Left lung (tissue), 10 donors: Measurements from ENCODE around the gene PGRMC2. TPM values are rescaled to one million over a fixed set of nuclear protein-coding genes. Genes with fewer than 3 reads are reported as not detected.
A peak's percentile ranks its signal among the peaks of the same experiment; 100 is the strongest.

Source experiments
- ATAC-seq: fragments of 200-7000 bp; cut with Tn5 transposase; one replicate; pipeline ENCODE4 v1.9.1; 2020; ENCODE audit warnings: moderate library complexity
- DNase-seq, 4 donors: peaks; one replicate each; pipeline ENCODE4 v3.0.0-alpha.2; 2013 to 2020
- H3K27ac ChIP-seq, 2 donors: fragments of 200-600 bp; sonication (generic) in 1 of 2; one replicate each; pipeline versions ENCODE4 v1.5.0 to v1.8.0; 2020 to 2021
- H3K27me3 ChIP-seq, 2 donors: fragments of 200-600 bp; sonication (generic) in 1 of 2; one replicate each; pipeline versions ENCODE4 v1.5.0 to v1.8.0; 2020 to 2021
- H3K36me3 ChIP-seq, 2 donors: fragments of 200-600 bp; sonication (generic) in 1 of 2; one replicate each; pipeline versions ENCODE4 v1.5.0 to v1.8.0; 2020 to 2021
- H3K4me1 ChIP-seq, 2 donors: fragments of 200-600 bp; one replicate each; pipeline ENCODE4 v1.8.0; 2021
- H3K4me3 ChIP-seq, 2 donors: fragments of 200-600 bp; sonication (generic) in 1 of 2; one replicate each; pipeline versions ENCODE4 v1.5.0 to v1.8.0; 2020 to 2021; ENCODE audit warnings: mild to moderate bottlenecking in 1 of 2
- H3K9me3 ChIP-seq, 2 donors: fragments of 200-600 bp; sonication (generic) in 1 of 2; one replicate each; pipeline versions ENCODE4 v1.5.0 to v1.8.0; 2020 to 2021
- intact Hi-C, 2 donors: fragments of 100-400 bp; cut with DNase I; formaldehyde crosslinking; loops; one replicate each; pipeline versions ENCODE4 v1.11.2 to v1.14.2; 2022
- polyA plus RNA-seq, 6 donors: library from polyadenylated mRNA; unstranded; fragments of 120-200 nt; gene quantifications; one replicate each; pipeline ENCODE4 v1.2.1, GENCODE V29; 2013; ENCODE audit not compliant: insufficient read length in 6 of 6
- total RNA-seq, 2 donors: library from RNA; stranded (reverse); fragmentation: NEBNext Ultra II Directional; extraction: Animal tissue kit (Norgen Biotek cat#: 25700); gene quantifications; one replicate each; pipeline ENCODE4 v1.2.1, GENCODE V29; 2021
- TF ChIP-seq, protein P1 (sequence below), 2 donors: fragments of 200-600 bp; sonication (generic) in 1 of 2; IDR thresholded peaks; one replicate each; pipeline versions ENCODE4 v1.5.0 to v1.8.0; 2021; ENCODE audit warnings: antibody characterized with exemption in 2 of 2
- donor health status: DM: no; HTN: yes; CAD: no.
- donor health status: DM: no; HTN: no; CAD: no.

Gene PGRMC2
- total and polyA plus RNA-seq, 8 donors = 59.7 to 84.5 (median 77.4) TPM

DNA sequence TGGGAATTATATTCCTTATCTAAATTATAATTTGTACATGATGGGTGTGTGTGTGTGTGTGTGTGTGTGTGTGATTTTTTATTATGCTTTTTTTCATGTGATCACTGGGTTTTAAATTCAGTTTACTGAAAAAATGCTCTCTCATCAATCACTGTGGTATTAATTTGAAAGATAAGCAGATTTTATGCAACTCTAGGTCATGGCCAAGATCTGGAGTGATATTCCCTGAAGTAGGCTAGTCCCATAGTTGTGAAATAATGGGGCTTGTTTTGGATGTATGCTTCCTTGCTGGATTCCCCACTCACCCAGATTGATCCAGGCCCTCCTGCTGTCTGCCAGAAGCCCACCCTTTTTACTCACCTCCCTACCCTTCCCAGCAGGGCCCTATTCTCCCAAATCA lies 22.0 kb upstream of the PGRMC2 start:
- intact Hi-C loops = no loop called here
- Histone ChIP-seq H3K9me3 (no peaks in the 10 kb centered on the region), H3K4me3 (no peak overlapping the region), H3K36me3 (no peaks in the 10 kb centered on the region), H3K4me1 (no peaks in the 10 kb centered on the region), H3K27me3 (no peaks in the 10 kb centered on the region), H3K27ac (no peak overlapping the region)
- DNase-seq = no peak
- no peak for ATAC-seq
- TF ChIP-seq, protein P1, sequence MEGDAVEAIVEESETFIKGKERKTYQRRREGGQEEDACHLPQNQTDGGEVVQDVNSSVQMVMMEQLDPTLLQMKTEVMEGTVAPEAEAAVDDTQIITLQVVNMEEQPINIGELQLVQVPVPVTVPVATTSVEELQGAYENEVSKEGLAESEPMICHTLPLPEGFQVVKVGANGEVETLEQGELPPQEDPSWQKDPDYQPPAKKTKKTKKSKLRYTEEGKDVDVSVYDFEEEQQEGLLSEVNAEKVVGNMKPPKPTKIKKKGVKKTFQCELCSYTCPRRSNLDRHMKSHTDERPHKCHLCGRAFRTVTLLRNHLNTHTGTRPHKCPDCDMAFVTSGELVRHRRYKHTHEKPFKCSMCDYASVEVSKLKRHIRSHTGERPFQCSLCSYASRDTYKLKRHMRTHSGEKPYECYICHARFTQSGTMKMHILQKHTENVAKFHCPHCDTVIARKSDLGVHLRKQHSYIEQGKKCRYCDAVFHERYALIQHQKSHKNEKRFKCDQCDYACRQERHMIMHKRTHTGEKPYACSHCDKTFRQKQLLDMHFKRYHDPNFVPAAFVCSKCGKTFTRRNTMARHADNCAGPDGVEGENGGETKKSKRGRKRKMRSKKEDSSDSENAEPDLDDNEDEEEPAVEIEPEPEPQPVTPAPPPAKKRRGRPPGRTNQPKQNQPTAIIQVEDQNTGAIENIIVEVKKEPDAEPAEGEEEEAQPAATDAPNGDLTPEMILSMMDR (IDR thresholded peaks at IDR 0.05) = no peak

DNA sequence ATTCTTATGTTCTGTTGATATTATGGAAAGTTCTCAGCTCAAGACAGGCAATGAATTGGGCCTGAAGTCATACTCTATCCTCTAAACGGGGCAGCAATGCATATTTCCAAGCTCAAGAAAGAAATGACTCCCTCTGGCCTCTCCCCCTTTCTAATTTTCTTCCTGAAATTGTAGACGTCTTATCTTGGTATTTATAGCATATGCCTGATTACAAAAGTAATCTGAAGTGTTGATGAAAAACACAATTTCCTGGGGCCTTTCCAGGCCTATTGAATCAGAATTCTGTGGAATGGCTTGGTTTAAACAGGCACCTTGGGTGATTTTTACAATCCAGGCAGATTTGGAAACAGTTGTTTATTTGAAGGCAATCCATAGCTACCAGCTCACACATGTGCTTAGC lies 21.4 kb upstream of the PGRMC2 start:
- H3K9me3 ChIP-seq = no peaks in the 10 kb centered on the region
- DNase-seq (no peak), ATAC-seq (peak; percentile 19)
- no peaks in the 10 kb centered on the region for H3K36me3 ChIP-seq
- no peaks in the 10 kb centered on the region for H3K4me1 ChIP-seq
- no peak overlapping the region for H3K4me3 ChIP-seq
- TF ChIP-seq, protein P1 (IDR thresholded peaks at IDR 0.05) = no peak
- no peak overlapping the region for H3K27ac ChIP-seq
- intact Hi-C loops = no loop called here
- no peaks in the 10 kb centered on the region for H3K27me3 ChIP-seq

GRCh38 chr4:128307123-128307571 lies 19.5 kb upstream of the PGRMC2 start:
- Histone ChIP-seq H3K4me1 (no peaks in the 10 kb centered on the region), H3K4me3 (no peak overlapping the region), H3K27me3 (no peaks in the 10 kb centered on the region), H3K9me3 (no peaks in the 10 kb centered on the region), H3K36me3 (no peaks in the 10 kb centered on the region), H3K27ac (no peak overlapping the region)
- ATAC-seq (no peak), DNase-seq (no peak)
- TF ChIP-seq, protein P1 (IDR thresholded peaks at IDR 0.05) = no peak
- intact Hi-C loops = no loop called here

DNA sequence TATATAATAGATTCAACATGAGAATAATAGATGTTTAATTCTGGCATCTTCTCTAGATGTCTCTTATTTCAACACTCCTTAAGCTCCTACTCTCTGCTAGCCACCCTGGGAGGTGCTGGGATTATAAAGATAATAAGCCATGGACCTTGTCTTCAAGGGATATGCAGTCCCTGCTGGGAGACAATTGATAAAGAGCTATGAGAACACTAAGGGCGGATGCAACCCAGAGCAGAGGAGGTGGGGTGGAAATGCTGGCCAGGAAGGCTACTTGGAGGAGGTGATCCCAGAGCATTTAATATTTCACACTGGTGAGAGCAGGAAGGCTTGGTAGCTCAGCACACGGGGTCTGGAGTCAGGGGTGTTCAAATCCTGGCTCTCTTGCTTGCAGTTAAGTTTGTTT lies 18.3 kb upstream of the PGRMC2 start:
- no peaks in the 10 kb centered on the region for H3K27me3 ChIP-seq
- ATAC-seq (no peak), DNase-seq (no peak)
- H3K9me3 ChIP-seq = no peaks in the 10 kb centered on the region
- TF ChIP-seq, protein P1 (IDR thresholded peaks at IDR 0.05) = no peak
- intact Hi-C loops = no loop called here
- no peak overlapping the region for H3K27ac ChIP-seq
- no peaks in the 10 kb centered on the region for H3K36me3 ChIP-seq
- H3K4me3 ChIP-seq = no peak overlapping the region
- H3K4me1 ChIP-seq = no peaks in the 10 kb centered on the region

GRCh38 chr4:128303986-128304385 lies 16.4 kb upstream of the PGRMC2 start:
- TF ChIP-seq, protein P1 (IDR thresholded peaks at IDR 0.05) = no peak
- Histone ChIP-seq H3K9me3 (no peaks in the 10 kb centered on the region), H3K27me3 (no peaks in the 10 kb centered on the region), H3K4me1 (no peaks in the 10 kb centered on the region), H3K27ac (no peak overlapping the region), H3K4me3 (no peak overlapping the region), H3K36me3 (no peaks in the 10 kb centered on the region)
- intact Hi-C loops = no loop called here
- ATAC-seq (no peak), DNase-seq (no peak)
